GM12892 (cell line): ENCODE data around the gene PROB1.

Experiments used
- POLR2A ChIP-seq: IDR thresholded peaks from 2 replicates; pipeline ENCODE4 v1.6.1; 2011; ENCODE audit warnings: low read depth, low read length, control low read depth
- POLR2AphosphoS5 ChIP-seq: IDR thresholded peaks from 2 replicates; pipeline ENCODE4 v1.6.1; 2011; ENCODE audit warnings: low read depth, low read length, control low read depth
- TAF1 ChIP-seq: IDR thresholded peaks from 2 replicates; pipeline ENCODE4 v1.6.1; 2011; ENCODE audit warnings: low read depth, mild to moderate bottlenecking, control low read depth, low read length, borderline replicate concordance

DNA sequence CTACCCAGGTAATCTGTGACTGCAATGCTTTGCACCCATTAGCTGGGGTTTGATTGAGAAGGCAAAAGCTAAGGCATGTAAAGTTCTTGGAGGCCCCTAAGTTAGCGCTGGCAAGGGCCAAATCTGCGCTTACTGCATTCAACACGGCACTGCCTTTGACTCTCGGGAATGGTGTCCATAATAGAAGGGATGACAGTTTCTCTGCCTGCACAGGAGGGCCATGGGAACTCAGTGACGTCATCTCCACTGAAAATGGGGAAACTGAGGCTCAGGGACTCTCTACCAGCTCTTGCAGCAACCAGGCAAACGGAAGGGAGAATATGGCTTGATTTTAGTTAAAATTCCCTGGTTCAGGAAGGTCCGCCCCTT, 8.5 kb upstream of the PROB1 start:
- TF ChIP-seq POLR2AphosphoS5 (no peak), POLR2A (no peak), TAF1 (no peak)
